ENCODE results near the gene CERCAM. TPM values are rescaled to one million over a fixed set of nuclear protein-coding genes. Genes with fewer than 3 reads are reported as not detected.

The CERCAM gene
- polyA plus RNA-seq, 1 donor from 2014 or later, result 1.1 TPM

- Histone ChIP-seq H3K9me2 (ENCODE audit: insufficient read depth, low read length) (no peaks in the 10 kb centered on the region), H3K27me3 (ENCODE audit: insufficient read depth, low read depth, low read length) (no peaks in the 10 kb centered on the region), H3F3A (ENCODE audit: insufficient read depth, low read length, poor library complexity, severe bottlenecking) (no peaks in the 10 kb centered on the region), H3K4me3 (ENCODE audit: low read length) (no peak overlapping the region), H3K9ac (ENCODE audit: low read length) (no peak overlapping the region), H3K36me3 (ENCODE audit: insufficient read depth, low read length) (peaks cover 10% of the 10 kb centered on the region), H2AFZ (ENCODE audit: low read depth, low read length) (no peak overlapping the region), H4K20me1 (ENCODE audit: insufficient read depth) (no peaks in the 10 kb centered on the region), H3K4me2 (ENCODE audit: low read length) (no peak overlapping the region), H3K79me2 (replicated peaks; ENCODE audit: insufficient read depth, low read length) (no peaks in the 10 kb centered on the region), H3K9me3 (ENCODE audit: low read length) (no peaks in the 10 kb centered on the region), H3K27ac (ENCODE audit: low read length) (no peak overlapping the region)
- TF ChIP-seq, protein P1, sequence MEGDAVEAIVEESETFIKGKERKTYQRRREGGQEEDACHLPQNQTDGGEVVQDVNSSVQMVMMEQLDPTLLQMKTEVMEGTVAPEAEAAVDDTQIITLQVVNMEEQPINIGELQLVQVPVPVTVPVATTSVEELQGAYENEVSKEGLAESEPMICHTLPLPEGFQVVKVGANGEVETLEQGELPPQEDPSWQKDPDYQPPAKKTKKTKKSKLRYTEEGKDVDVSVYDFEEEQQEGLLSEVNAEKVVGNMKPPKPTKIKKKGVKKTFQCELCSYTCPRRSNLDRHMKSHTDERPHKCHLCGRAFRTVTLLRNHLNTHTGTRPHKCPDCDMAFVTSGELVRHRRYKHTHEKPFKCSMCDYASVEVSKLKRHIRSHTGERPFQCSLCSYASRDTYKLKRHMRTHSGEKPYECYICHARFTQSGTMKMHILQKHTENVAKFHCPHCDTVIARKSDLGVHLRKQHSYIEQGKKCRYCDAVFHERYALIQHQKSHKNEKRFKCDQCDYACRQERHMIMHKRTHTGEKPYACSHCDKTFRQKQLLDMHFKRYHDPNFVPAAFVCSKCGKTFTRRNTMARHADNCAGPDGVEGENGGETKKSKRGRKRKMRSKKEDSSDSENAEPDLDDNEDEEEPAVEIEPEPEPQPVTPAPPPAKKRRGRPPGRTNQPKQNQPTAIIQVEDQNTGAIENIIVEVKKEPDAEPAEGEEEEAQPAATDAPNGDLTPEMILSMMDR (IDR thresholded peaks at IDR 0.05; ENCODE audit: poor library complexity, severe bottlenecking), result no peak
- TF ChIP-seq POLR2AphosphoS5 (IDR thresholded peaks at IDR 0.05) (no peak), SMC3 (conservative IDR thresholded peaks at IDR 0.05; ENCODE audit: poor library complexity) (no peak), MXI1 (conservative IDR thresholded peaks at IDR 0.05; ENCODE audit: poor library complexity, severe bottlenecking) (no peak), EP300 (conservative IDR thresholded peaks at IDR 0.05; ENCODE audit: poor library complexity, severe bottlenecking) (no peak), TAF1 (IDR thresholded peaks at IDR 0.05; ENCODE audit: low read depth) (no peak), RAD21 (conservative IDR thresholded peaks at IDR 0.05) (no peak), EZH2 (IDR thresholded peaks at IDR 0.05; ENCODE audit: borderline replicate concordance, insufficient read depth, low read length, poor library complexity, severe bottlenecking) (no peak)
- TF ChIP-seq, protein P2, sequence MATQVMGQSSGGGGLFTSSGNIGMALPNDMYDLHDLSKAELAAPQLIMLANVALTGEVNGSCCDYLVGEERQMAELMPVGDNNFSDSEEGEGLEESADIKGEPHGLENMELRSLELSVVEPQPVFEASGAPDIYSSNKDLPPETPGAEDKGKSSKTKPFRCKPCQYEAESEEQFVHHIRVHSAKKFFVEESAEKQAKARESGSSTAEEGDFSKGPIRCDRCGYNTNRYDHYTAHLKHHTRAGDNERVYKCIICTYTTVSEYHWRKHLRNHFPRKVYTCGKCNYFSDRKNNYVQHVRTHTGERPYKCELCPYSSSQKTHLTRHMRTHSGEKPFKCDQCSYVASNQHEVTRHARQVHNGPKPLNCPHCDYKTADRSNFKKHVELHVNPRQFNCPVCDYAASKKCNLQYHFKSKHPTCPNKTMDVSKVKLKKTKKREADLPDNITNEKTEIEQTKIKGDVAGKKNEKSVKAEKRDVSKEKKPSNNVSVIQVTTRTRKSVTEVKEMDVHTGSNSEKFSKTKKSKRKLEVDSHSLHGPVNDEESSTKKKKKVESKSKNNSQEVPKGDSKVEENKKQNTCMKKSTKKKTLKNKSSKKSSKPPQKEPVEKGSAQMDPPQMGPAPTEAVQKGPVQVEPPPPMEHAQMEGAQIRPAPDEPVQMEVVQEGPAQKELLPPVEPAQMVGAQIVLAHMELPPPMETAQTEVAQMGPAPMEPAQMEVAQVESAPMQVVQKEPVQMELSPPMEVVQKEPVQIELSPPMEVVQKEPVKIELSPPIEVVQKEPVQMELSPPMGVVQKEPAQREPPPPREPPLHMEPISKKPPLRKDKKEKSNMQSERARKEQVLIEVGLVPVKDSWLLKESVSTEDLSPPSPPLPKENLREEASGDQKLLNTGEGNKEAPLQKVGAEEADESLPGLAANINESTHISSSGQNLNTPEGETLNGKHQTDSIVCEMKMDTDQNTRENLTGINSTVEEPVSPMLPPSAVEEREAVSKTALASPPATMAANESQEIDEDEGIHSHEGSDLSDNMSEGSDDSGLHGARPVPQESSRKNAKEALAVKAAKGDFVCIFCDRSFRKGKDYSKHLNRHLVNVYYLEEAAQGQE (IDR thresholded peaks at IDR 0.05; ENCODE audit: borderline replicate concordance), result no peak
These were observed 58.6 kb downstream of the CERCAM start for GRCh38 chr9:128479262-128479661.

DNA sequence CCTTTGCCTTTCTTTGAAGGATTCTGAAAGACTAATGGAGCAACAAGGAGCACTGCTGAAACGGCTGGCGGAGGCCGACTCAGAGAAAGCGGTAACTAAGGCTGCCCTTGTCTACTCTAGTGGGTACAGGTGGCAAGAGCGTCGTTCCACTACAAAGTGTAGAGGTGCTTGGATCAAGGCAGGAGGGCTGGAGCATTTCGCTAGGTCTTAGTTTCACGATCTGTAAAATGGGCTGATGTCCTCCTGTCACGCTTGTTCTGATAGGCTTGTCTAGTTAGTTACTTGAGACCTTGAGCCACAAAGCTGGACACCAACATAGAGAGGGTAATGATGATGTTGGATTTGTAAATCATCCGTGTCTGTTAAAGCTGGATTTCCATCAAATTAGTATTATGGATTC lies 60.9 kb downstream of the CERCAM start:
- Histone ChIP-seq H3K79me2 (replicated peaks; ENCODE audit: insufficient read depth, low read length) (no peaks in the 10 kb centered on the region), H3K27me3 (ENCODE audit: insufficient read depth, low read depth, low read length) (no peaks in the 10 kb centered on the region), H3K9me3 (ENCODE audit: low read length) (no peaks in the 10 kb centered on the region), H3K9me2 (ENCODE audit: insufficient read depth, low read length) (no peaks in the 10 kb centered on the region), H3K4me3 (ENCODE audit: low read length) (no peak overlapping the region), H3K4me2 (ENCODE audit: low read length) (no peak overlapping the region), H4K20me1 (ENCODE audit: insufficient read depth) (no peaks in the 10 kb centered on the region), H3K9ac (ENCODE audit: low read length) (no peak overlapping the region), H3K36me3 (ENCODE audit: insufficient read depth, low read length) (peaks cover 10% of the 10 kb centered on the region), H2AFZ (ENCODE audit: low read depth, low read length) (no peak overlapping the region), H3F3A (ENCODE audit: insufficient read depth, low read length, poor library complexity, severe bottlenecking) (no peaks in the 10 kb centered on the region), H3K27ac (ENCODE audit: low read length) (no peak overlapping the region)
- TF ChIP-seq, protein P1 (IDR thresholded peaks at IDR 0.05; ENCODE audit: poor library complexity, severe bottlenecking), result no peak
